Trophoblast cell (in vitro differentiated cells and primary cell): Measurements from ENCODE around the gene TNF.

ENCODE experiments used
- DNase-seq, 2 donors: peaks; one replicate each; pipeline ENCODE4 v3.0.0-alpha.2; 2016
- H2AFZ ChIP-seq: 2 replicates; pipeline ENCODE4 v1.6.1; 2013; ENCODE audit warnings: low read length, moderate library complexity, mild to moderate bottlenecking; ENCODE audit not compliant: insufficient read depth, poor library complexity
- H2AK5ac ChIP-seq: 2 replicates; pipeline ENCODE4 v1.6.1; 2013; ENCODE audit warnings: mild to moderate bottlenecking, low read length
- H2BK120ac ChIP-seq: 2 replicates; pipeline ENCODE4 v1.6.1; 2013; ENCODE audit warnings: low read length, mild to moderate bottlenecking, moderate library complexity; ENCODE audit not compliant: insufficient read depth, poor library complexity
- H2BK12ac ChIP-seq: 2 replicates; pipeline ENCODE4 v1.6.1; 2013; ENCODE audit warnings: mild to moderate bottlenecking, low read length, moderate library complexity
- H2BK5ac ChIP-seq: 2 replicates; pipeline ENCODE4 v1.6.1; 2013; ENCODE audit warnings: low read length, low read depth, moderate library complexity, mild to moderate bottlenecking; ENCODE audit not compliant: poor library complexity
- H3K14ac ChIP-seq: 2 replicates; pipeline ENCODE4 v1.6.1; 2013; ENCODE audit warnings: mild to moderate bottlenecking, low read length
- H3K18ac ChIP-seq: 2 replicates; pipeline ENCODE4 v1.6.1; 2013; ENCODE audit warnings: mild to moderate bottlenecking, low read length
- H3K23ac ChIP-seq: 2 replicates; pipeline ENCODE4 v1.6.1; 2013; ENCODE audit warnings: low read length
- H3K27ac ChIP-seq: 2 replicates; pipeline ENCODE4 v1.5.1; 2013; ENCODE audit warnings: low read depth, mild to moderate bottlenecking, inconsistent platforms, low read length, moderate library complexity
- H3K27me3 ChIP-seq: 2 replicates; pipeline ENCODE4 v1.6.1; 2013; ENCODE audit warnings: inconsistent platforms, mild to moderate bottlenecking, low read length, moderate library complexity; ENCODE audit not compliant: insufficient read depth
- H3K36me3 ChIP-seq, 2 experiments: 1 replicate in 1 of 2; 2 replicates in 1 of 2; pipeline ENCODE4 v1.6.1; 2013; ENCODE audit warnings: low read length in 2 of 2, mild to moderate bottlenecking in 2 of 2, moderate library complexity in 1 of 2; ENCODE audit not compliant: insufficient read depth in 2 of 2, control insufficient read depth in 1 of 2
- H3K4ac ChIP-seq: 2 replicates; pipeline ENCODE4 v1.6.1; 2013; ENCODE audit warnings: low read depth, mild to moderate bottlenecking, low read length, moderate library complexity
- H3K4me1 ChIP-seq, 2 experiments: 1 replicate in 1 of 2; 2 replicates in 1 of 2; pipeline ENCODE4 v1.6.1; 2013; ENCODE audit warnings: low read length in 2 of 2, mild to moderate bottlenecking in 2 of 2, moderate library complexity in 1 of 2; ENCODE audit not compliant: insufficient read depth in 2 of 2, control insufficient read depth in 1 of 2
- H3K4me2 ChIP-seq: 2 replicates; pipeline ENCODE4 v1.6.1; 2013; ENCODE audit warnings: inconsistent platforms, mild to moderate bottlenecking, low read length, moderate library complexity
- H3K4me3 ChIP-seq: 2 replicates; pipeline ENCODE4 v1.5.1; 2013; ENCODE audit warnings: mild to moderate bottlenecking, low read depth, low read length, inconsistent platforms
- H3K79me1 ChIP-seq: one replicate; pipeline ENCODE4 v1.6.1; 2013; ENCODE audit warnings: low read length
- H3K79me2 ChIP-seq: 2 replicates; pipeline ENCODE4 v1.6.1; 2013; ENCODE audit warnings: low read length, mild to moderate bottlenecking; ENCODE audit not compliant: control insufficient read depth, insufficient read depth, poor library complexity
- H3K9ac ChIP-seq: 2 replicates; pipeline ENCODE4 v1.6.1; 2013; ENCODE audit warnings: mild to moderate bottlenecking, low read length
- H3K9me3 ChIP-seq: 2 replicates; pipeline ENCODE4 v1.6.1; 2013; ENCODE audit warnings: low read depth, mild to moderate bottlenecking, control low read depth, inconsistent platforms, low read length; ENCODE audit not compliant: insufficient read depth
- H4K12ac ChIP-seq: 2 replicates; pipeline ENCODE4 v1.6.1; 2013; ENCODE audit warnings: low read depth, mild to moderate bottlenecking, low read length, moderate library complexity
- H4K8ac ChIP-seq: 2 replicates; pipeline ENCODE4 v1.6.1; 2013; ENCODE audit warnings: low read depth, mild to moderate bottlenecking, low read length, moderate library complexity
- H4K91ac ChIP-seq: one replicate; pipeline ENCODE4 v1.6.1; 2013; ENCODE audit warnings: low read depth, mild to moderate bottlenecking, low read length, moderate library complexity
- WGBS: extraction: QIAGEN DNeasy Blood & Tissue Kit; methylation state at CpG from one replicate; pipeline ENCODE4 v1.1.7; 2013; ENCODE audit warnings: missing lambda C conversion rate; ENCODE audit not compliant: insufficient read length, insufficient coverage; ENCODE audit errors: extremely low coverage; 5-methylcytosine and 5-hydroxymethylcytosine counted together

TNF gene

DNA sequence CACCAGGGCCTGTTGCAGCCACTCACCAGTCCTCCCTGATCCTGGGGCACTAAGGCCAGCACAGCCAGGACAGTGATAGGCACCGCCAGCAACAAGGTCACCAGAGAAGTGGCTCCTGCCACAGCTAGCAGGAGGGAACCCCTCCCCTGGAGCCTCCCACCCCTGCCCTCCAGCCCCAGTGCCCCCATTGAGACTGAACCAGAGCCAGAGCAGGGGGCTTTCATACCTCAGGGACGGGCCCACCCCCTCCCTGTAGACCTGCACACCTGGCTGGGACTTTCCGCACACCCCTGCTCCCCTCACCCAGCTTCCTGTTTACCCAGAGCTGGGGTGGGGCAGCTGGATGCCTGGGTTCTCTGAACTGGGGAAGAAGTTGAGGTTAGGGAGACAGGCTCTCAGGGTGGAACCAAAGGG lies 6.9 kb downstream of the TNF start, which contains the start of gene LTB:
Gene LTB, minus strand, starts transcription at position 195 of the 414 bp plus-strand sequence. Its CDS starts 7 bp downstream, at position 188.
- H3K14ac ChIP-seq: peak within 1 kb of the TSS; percentile 80
- WGBS: no CpG with 5 or more reads among the region's 3 CpGs
- H3K4me1 ChIP-seq: peaks cover 25 to 31% of the 10 kb centered on the region in 2 experiments
- H2BK5ac ChIP-seq: no peak within 1 kb of the TSS
- H3K9me3 ChIP-seq: no peaks in the 10 kb centered on the region
- no peaks in the 10 kb centered on the region for H3K27me3 ChIP-seq
- no peaks in the 10 kb centered on the region for H3K36me3 ChIP-seq
- peak within 1 kb of the TSS; percentile 95 for H4K8ac ChIP-seq
- H4K91ac ChIP-seq: peak within 1 kb of the TSS; percentile 87
- peak within 1 kb of the TSS; percentile 54 for H3K18ac ChIP-seq
- peak within 1 kb of the TSS; percentile 63 for H3K4me2 ChIP-seq
- peak within 1 kb of the TSS; percentile 72 for H4K12ac ChIP-seq
- H2BK120ac ChIP-seq: peak within 1 kb of the TSS; percentile 75
- no peak within 1 kb of the TSS for H2BK12ac ChIP-seq
- no peak within 1 kb of the TSS for H3K23ac ChIP-seq
- peak within 1 kb of the TSS; percentile 70 for H3K9ac ChIP-seq
- peak within 1 kb of the TSS; percentile 29 for H3K4ac ChIP-seq
- H3K79me1 ChIP-seq: peaks cover 24% of the 10 kb centered on the region
- peak within 1 kb of the TSS; percentile 15 for H3K27ac ChIP-seq
- H2AK5ac ChIP-seq: peak within 1 kb of the TSS; percentile 33
- H3K4me3 ChIP-seq: peak within 1 kb of the TSS; percentile 77
- peak within 1 kb of the TSS; percentile 93 for H2AFZ ChIP-seq
- DNase-seq: no peak
- H3K79me2 ChIP-seq: peaks cover 6% of the 10 kb centered on the region

DNA sequence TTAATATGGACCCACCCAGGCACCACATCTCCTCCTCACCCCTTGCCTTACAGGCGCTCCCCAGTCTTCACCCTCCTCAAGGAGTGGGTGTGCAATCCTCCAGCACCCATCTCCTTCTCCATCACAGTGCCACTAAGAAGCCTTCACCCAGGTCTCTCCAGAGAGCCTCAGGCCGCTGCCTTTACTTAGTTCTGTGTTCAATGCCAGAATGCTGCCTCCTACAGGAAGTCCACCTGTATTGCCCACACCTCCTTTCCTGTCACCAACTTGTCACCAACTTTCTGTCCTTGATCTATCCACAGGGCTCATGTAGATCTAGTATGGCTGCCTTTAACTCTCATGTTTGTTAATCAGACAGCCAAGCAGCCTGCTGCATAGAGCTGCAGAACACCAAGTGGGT lies 10.1 kb downstream of the TNF start:
- Histone ChIP-seq H3K4me2 (no peak overlapping the region), H2AK5ac (no peak overlapping the region), H2BK12ac (no peak overlapping the region), H3K79me1 (peaks cover 8% of the 10 kb centered on the region), H2BK120ac (no peak overlapping the region), H3K4me1 (peaks cover 9 to 11% of the 10 kb centered on the region in 2 experiments), H3K23ac (no peak overlapping the region), H3K27ac (no peak overlapping the region), H3K9ac (no peak overlapping the region), H4K91ac (no peak overlapping the region), H3K36me3 (no peaks in the 10 kb centered on the region), H4K8ac (no peak overlapping the region), H3K4ac (no peak overlapping the region), H2BK5ac (no peak overlapping the region), H3K4me3 (no peak overlapping the region), H3K18ac (no peak overlapping the region), H4K12ac (no peak overlapping the region), H2AFZ (no peak overlapping the region), H3K27me3 (no peaks in the 10 kb centered on the region), H3K79me2 (peaks cover 6% of the 10 kb centered on the region), H3K14ac (no peak overlapping the region), H3K9me3 (no peaks in the 10 kb centered on the region)
- WGBS: no CpG with 5 or more reads among the region's 2 CpGs
- peak in 1 of 2 donors; percentile 29 for DNase-seq

DNA sequence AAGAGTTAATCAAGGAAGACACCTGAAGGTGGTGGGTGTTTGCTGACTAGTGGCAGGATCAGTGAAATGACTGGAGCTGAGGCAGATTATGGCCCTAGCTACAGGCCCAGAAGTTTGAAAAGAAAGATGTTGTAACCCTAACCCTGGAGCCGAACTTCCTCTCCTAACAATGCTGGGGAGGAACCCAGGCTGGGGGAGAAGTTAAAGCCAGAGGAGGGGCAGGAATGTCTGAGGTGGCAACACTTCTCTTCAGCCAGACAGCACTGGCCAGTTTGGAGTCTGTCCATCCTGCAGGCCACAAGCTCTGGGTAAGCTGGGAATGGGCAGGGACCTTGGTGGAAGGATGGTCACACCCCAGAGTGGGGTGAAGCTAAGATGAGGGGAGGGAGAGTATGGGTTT lies 10.6 kb downstream of the TNF start, which contains the start of gene LST1:
Gene LST1, plus strand, starts transcription at position 270 of the 400 bp plus-strand sequence. CDS start 1,023 bp downstream, outside the sequence.
- Histone ChIP-seq H3K9ac (no peak within 1 kb of the TSS), H3K27ac (no peak within 1 kb of the TSS), H2AFZ (no peak within 1 kb of the TSS), H2BK120ac (no peak within 1 kb of the TSS), H2BK12ac (no peak within 1 kb of the TSS), H3K27me3 (no peaks in the 10 kb centered on the region), H3K9me3 (no peaks in the 10 kb centered on the region), H4K91ac (no peak within 1 kb of the TSS), H3K14ac (no peak within 1 kb of the TSS), H3K4me2 (no peak within 1 kb of the TSS), H3K4me3 (no peak within 1 kb of the TSS), H3K79me1 (peaks cover 4% of the 10 kb centered on the region), H4K12ac (no peak within 1 kb of the TSS), H2BK5ac (no peak within 1 kb of the TSS), H4K8ac (no peak within 1 kb of the TSS), H3K18ac (no peak within 1 kb of the TSS), H3K4ac (no peak within 1 kb of the TSS), H3K36me3 (no peaks in the 10 kb centered on the region), H3K23ac (no peak within 1 kb of the TSS), H2AK5ac (no peak within 1 kb of the TSS), H3K79me2 (peaks cover 3% of the 10 kb centered on the region), H3K4me1 (peaks cover 7 to 9% of the 10 kb centered on the region in 2 experiments)
- DNase-seq: no peak
- WGBS: no CpG with 5 or more reads among the region's 1 CpG

DNA sequence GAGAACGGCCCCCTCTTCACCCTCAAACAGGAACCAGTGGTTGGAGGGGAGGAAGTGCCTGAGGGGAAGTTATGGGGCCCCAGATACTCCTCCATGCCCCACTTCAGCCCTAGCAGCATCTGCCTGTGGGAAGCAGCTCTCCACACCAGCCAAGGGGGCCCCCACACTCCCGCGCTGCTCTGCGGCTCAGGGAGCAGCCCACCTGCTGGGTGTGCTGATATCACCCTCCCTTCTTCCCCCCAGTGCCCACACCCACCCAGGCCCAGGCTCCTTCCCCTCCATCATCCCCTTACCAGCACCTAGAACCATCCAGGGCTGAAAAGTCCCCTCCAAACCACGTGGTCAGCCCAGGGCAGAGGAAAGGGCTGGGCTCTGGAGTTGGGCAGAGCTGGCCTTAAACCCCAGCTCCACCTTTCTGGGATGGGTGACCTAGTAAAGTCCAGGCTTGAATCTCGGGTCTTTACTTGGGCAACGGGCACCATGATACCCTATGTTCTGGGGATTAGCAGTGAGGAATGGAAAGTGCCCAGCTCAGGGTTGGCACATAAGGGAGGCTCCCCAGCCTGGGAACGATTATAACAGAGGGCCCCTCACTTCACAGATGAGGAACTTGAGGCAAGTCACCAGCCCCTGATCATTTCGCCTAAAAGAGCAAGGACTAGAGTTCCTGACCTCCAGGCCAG lies 11.4 kb downstream of the TNF start:
- Histone ChIP-seq H3K9me3 (no peaks in the 10 kb centered on the region), H3K4ac (no peak overlapping the region), H3K79me2 (no peaks in the 10 kb centered on the region), H4K91ac (no peak overlapping the region), H3K14ac (no peak overlapping the region), H3K79me1 (no peaks in the 10 kb centered on the region), H3K4me2 (no peak overlapping the region), H3K23ac (no peak overlapping the region), H3K18ac (no peak overlapping the region), H2AK5ac (no peak overlapping the region), H3K27me3 (no peaks in the 10 kb centered on the region), H2BK120ac (no peak overlapping the region), H3K27ac (no peak overlapping the region), H4K12ac (no peak overlapping the region), H2AFZ (no peak overlapping the region), H3K9ac (no peak overlapping the region), H2BK5ac (no peak overlapping the region), H2BK12ac (no peak overlapping the region), H3K36me3 (no peaks in the 10 kb centered on the region), H3K4me1 (peaks cover 4% of the 10 kb centered on the region in 2 experiments), H3K4me3 (no peak overlapping the region), H4K8ac (no peak overlapping the region)
- no peak for DNase-seq
- no CpG with 5 or more reads among the region's 9 CpGs for WGBS
